Choroid plexus epithelial cell (primary cell): ENCODE measurements around the gene TOR1AIP1.

Experiments
- DNase-seq: peaks from one replicate; pipeline ENCODE4 v3.0.0-alpha.2; 2010; ENCODE audit warnings: low read depth
- H3K4me3 ChIP-seq: 2 replicates; pipeline ENCODE4 v1.5.1; 2011; ENCODE audit warnings: low read depth, mild to moderate bottlenecking, control low read depth, low read length, moderate library complexity
- TF ChIP-seq, protein P1 (sequence below): conservative IDR thresholded peaks from 2 replicates; pipeline ENCODE4 v1.5.1; 2011; ENCODE audit warnings: low read depth, mild to moderate bottlenecking, control low read depth, inconsistent platforms, low read length, moderate library complexity

TOR1AIP1 gene

DNA sequence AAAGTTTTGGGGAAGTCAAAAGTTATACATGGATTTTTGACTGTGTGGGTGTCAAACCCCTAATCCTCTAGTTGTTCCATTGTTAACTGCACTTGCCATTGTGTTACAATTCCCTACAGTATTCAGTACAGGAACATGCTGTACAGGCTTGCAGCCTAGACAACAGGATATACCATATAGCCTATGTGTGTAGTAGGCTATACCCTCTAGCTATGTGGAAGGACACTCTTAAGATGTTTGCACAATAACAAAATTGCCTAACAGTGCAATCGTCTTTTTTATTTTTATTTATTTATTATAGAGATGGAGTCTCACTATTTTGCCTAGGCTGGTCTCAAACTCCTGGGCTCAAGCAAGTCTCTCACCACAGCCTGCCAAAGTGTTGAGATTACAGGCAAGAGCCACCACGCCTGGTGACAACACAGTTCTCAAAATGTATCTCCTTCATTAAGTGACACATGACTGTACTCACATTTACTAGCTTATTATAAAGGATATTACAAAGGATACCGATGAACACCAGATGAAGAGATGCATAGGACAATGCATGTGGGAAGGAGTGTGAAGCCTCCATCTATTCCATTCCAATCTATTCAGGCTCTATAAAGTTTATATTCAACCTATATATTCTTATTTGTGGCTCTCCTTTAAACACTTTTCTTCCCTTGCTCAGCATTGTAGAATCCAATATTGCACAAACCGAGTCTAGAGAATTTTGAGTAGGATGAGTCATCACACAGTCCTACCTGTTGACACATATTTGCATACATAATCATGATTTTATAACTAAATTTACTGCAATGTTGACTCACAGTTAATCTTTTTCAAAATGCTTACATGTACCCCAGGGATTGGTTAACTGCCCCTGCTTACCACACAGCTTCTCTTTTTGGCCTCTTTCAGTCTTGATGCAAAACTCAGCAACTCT, 44.1 kb downstream of the TOR1AIP1 start:
- TF ChIP-seq, protein P1, sequence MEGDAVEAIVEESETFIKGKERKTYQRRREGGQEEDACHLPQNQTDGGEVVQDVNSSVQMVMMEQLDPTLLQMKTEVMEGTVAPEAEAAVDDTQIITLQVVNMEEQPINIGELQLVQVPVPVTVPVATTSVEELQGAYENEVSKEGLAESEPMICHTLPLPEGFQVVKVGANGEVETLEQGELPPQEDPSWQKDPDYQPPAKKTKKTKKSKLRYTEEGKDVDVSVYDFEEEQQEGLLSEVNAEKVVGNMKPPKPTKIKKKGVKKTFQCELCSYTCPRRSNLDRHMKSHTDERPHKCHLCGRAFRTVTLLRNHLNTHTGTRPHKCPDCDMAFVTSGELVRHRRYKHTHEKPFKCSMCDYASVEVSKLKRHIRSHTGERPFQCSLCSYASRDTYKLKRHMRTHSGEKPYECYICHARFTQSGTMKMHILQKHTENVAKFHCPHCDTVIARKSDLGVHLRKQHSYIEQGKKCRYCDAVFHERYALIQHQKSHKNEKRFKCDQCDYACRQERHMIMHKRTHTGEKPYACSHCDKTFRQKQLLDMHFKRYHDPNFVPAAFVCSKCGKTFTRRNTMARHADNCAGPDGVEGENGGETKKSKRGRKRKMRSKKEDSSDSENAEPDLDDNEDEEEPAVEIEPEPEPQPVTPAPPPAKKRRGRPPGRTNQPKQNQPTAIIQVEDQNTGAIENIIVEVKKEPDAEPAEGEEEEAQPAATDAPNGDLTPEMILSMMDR, result no peak
- DNase-seq, result peak; percentile 67
- H3K4me3 ChIP-seq, result no peak overlapping the region

DNA sequence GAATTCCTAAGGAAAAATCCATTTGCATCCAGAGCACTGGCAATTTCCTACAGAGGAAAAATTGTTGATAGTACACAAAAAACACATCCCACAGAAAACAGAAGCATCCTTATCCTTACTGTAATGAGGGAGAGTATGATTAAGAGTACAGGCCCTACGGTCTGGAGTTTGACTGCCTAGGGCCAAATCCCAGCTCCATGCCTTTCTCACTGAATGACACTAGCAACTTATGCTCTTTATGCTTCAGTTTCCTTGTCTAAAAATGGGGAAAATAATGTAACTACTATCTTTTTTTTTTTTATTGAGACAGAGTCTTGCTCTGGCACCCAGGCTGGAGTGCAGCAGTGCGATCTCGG, 44.7 kb downstream of the TOR1AIP1 start:
- no peak overlapping the region for H3K4me3 ChIP-seq
- TF ChIP-seq, protein P1, result no peak
- DNase-seq, result no peak

DNA sequence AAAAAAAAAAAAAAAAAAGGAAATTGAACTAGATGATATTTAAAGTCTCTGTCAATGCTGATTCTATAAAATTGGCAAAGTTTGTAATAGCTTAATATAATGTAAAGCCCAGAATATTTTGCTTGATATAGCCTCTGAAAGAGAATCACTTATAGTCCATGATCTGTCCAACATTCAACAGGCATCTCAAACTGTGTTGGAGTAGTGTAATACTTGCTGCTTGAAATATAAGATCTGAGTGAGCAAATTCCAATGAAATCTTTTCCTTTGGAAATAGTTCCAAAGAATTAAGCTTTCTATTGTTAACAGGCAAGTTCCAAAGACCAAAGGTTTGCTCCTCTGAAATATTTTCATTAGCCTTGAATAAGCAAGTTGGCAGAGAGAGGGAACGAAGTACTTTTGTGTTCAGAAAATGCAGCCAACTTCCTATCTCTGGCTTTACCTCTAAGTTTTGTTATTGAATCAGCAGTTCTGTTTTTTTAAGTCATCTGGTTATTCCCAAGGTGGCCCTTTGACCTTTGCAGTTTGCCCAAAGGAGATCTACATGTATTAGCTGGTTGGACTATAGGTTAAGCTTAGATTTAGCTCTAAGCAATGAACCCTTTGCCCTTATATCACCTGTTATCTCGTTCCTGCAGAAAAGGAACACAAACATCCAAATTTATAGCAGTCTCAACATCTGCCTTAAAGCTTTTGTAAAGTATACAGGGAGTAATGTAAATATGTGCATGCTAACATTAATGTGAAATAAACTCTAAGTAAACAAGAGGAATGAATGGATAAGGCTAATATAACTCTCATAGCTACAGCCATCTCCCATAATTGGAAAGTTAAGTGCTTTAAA, 48.1 kb downstream of the TOR1AIP1 start:
- no peak for DNase-seq
- TF ChIP-seq, protein P1, result no peak

DNA sequence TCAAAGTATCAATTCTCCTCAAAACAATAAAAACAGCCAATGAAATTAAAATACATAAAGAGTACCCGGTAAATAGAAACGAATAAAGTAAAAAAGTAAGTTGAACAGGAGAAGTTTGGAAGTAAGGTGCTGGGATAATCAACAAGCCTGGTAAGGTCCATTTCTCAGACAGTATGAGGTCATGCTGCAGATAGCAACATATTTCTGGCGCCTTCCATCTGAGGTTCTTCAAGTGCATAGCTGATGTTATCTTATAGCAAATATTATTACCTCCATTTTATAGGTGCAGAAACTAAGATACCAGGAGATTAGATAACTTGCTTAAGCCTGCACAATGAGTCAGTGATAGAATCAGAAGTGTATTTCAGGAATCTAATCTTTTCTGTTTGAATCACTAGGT, 48.8 kb downstream of the TOR1AIP1 start:
- DNase-seq, result no peak
- no peak overlapping the region for H3K4me3 ChIP-seq
- TF ChIP-seq, protein P1, result no peak

More for the DNA sequence above, 48.1 kb downstream of the TOR1AIP1 start:
- H3K4me3 ChIP-seq, result no peak overlapping the region

DNA sequence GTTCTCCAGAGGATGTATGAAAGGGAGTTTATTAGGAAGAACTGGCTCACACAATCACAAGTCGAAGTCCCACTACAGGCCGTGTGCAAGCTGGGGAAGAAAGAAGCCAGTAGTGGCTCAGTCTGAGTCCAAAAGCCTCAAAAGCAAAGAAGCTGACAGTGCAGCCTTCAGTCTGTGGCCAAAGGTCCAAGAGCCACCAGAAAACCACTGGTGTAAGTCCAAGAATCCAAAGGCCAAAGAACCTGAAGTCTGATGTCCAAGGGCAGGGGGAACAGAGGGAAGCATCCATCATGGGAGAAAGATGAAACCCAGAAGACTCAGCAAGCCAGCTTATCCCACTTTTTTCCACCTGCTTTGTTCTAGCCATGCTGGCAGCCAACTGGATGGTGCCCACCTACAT, 51.1 kb downstream of the TOR1AIP1 start:
- TF ChIP-seq, protein P1, result no peak
- H3K4me3 ChIP-seq, result no peak overlapping the region
- no peak for DNase-seq

DNA sequence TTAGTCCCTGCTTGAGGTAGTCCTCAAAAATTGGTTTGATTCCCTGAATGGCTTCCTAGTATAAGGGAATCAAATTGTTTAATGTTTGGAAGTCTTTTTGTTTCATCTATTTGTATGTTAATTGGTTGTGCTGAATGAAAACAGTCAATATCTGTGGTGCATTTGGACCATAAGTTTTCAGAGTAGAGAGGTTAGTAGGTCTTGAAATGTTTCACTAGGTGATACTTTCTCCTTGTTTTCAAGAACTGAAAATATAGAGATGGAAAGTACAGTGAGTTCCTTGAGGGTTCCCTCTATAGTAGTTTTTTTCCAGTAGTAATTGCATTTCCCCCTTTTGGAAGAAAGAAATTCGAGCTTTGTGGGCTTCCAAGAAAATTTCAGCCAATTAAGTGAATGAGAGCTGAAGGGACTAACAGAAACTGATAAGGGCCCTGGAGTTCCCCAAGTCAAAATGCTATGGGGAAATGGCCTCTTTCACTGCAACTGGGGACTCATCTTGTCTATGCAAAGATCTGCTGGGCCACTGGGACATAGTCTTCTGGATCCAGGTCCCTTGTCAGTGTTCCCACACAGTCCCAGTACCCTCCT, 53.9 kb downstream of the TOR1AIP1 start:
- TF ChIP-seq, protein P1, result no peak
- no peak overlapping the region for H3K4me3 ChIP-seq
- DNase-seq, result no peak
